Spleen (tissue), 11 donors: ENCODE results near the gene KLHL25. TPM values are rescaled to one million over a fixed set of nuclear protein-coding genes. Genes with fewer than 3 reads are reported as not detected.
A peak's percentile ranks its signal among the peaks of the same experiment; 100 is the strongest.

Experiments used
- DNase-seq: peaks from one replicate; pipeline ENCODE4 v3.0.0-alpha.2; 2020
- H3K27ac ChIP-seq, 8 donors: fragments of 200-600 bp; sonication (generic) in 7 of 8; 1 replicate in 4 of 8; 2 replicates in 4 of 8; pipeline versions ENCODE4 v1.5.0 to v1.8.0; 2016 to 2021; ENCODE audit warnings: inconsistent platforms in 4 of 8, mild to moderate bottlenecking in 4 of 8, moderate library complexity in 1 of 8
- H3K27me3 ChIP-seq, 7 donors: fragments of 200-600 bp; sonication (generic) in 6 of 7; replicated peaks in 1 of 7; 1 replicate in 4 of 7; 2 replicates in 3 of 7; pipeline versions ENCODE4 v1.5.0 to v1.8.0; 2016 to 2021; ENCODE audit warnings: inconsistent platforms in 3 of 7, mild to moderate bottlenecking in 1 of 7
- H3K36me3 ChIP-seq, 6 donors: fragments of 200-600 bp; sonication (generic) in 5 of 6; 1 replicate in 4 of 6; 2 replicates in 2 of 6; pipeline versions ENCODE4 v1.5.0 to v1.8.0; 2016 to 2021; ENCODE audit warnings: inconsistent platforms in 2 of 6
- H3K4me1 ChIP-seq, 6 donors: fragments of 200-600 bp; sonication (generic) in 5 of 6; 1 replicate in 3 of 6; 2 replicates in 3 of 6; pipeline versions ENCODE4 v1.5.0 to v1.8.0; 2016 to 2021; ENCODE audit warnings: inconsistent platforms in 3 of 6
- H3K4me3 ChIP-seq, 8 donors: fragments of 200-600 bp; sonication (generic) in 7 of 8; 1 replicate in 4 of 8; 2 replicates in 4 of 8; pipeline versions ENCODE4 v1.5.0 to v1.8.0; 2016 to 2021; ENCODE audit warnings: inconsistent platforms in 4 of 8, mild to moderate bottlenecking in 4 of 8, moderate library complexity in 2 of 8
- H3K9me3 ChIP-seq, 8 donors: fragments of 200-600 bp; sonication (generic) in 7 of 8; 1 replicate in 4 of 8; 2 replicates in 4 of 8; pipeline versions ENCODE4 v1.5.0 to v1.8.0; 2016 to 2021; ENCODE audit warnings: inconsistent platforms in 4 of 8
- CTCF ChIP-seq, 11 experiments: fragments of 200-600 bp in 7 of 11; fragments of 450-650 bp in 4 of 11; sonication (generic) in 4 of 11; IDR thresholded peaks in 8 of 11; conservative IDR thresholded peaks in 3 of 11; 1 replicate in 7 of 11; 2 replicates in 4 of 11; pipeline versions ENCODE4 v1.4.0 to v1.8.0; 2016 to 2021; ENCODE audit warnings: antibody characterized with exemption in 11 of 11, inconsistent platforms in 4 of 11, mild to moderate bottlenecking in 1 of 11
- POLR2A ChIP-seq, 3 donors: fragments of 450-650 bp; IDR thresholded peaks; one replicate each; pipeline ENCODE4 v1.5.1; 2017; ENCODE audit warnings: antibody characterized with exemption in 3 of 3, mild to moderate bottlenecking in 1 of 3
- POLR2AphosphoS5 ChIP-seq, 3 donors: sonication (generic); formaldehyde crosslinking; IDR thresholded peaks; one replicate each; pipeline ENCODE4 v1.5.1; 2017; ENCODE audit warnings: antibody characterized with exemption in 3 of 3
- WGBS, 5 donors: extraction: QIAGEN DNeasy Blood & Tissue Kit in 3 of 5; methylation state at CpG; one replicate each; pipeline versions ENCODE4 v1.1.5 to v1.1.7; 2013 to 2018; 5-methylcytosine and 5-hydroxymethylcytosine counted together
- intact Hi-C: fragments of 100-400 bp; cut with DNase I; formaldehyde crosslinking; loops from one replicate; pipeline ENCODE4 v1.15.0; 2023; ENCODE audit warnings: low total_unique reads
- polyA plus RNA-seq, 3 donors: library from polyadenylated mRNA; stranded (reverse); fragments of 200-250 nt; gene quantifications; one replicate each; pipeline ENCODE4 v1.2.1, GENCODE V29; 2013
- total RNA-seq, 7 donors: library from RNA; depleted of rRNA in 3 of 7; stranded (reverse); fragments of >200 nt in 3 of 7; fragmentation: NEBNext Ultra II Directional in 4 of 7; extraction: Animal tissue kit (Norgen Biotek cat#: 25700) in 4 of 7; gene quantifications; one replicate each; pipeline versions ENCODE4 v1.1.0 to v1.2.1, GENCODE V29; 2016 to 2021
- donor health status: healthy with polysubstance abuse.
- donor health status: DM: no; HTN: no; CAD: no; lungs with moderate emphysema.
- donor health status: DM: no; HTN: no; CAD: no.
- donor health status: Bipolar disorder and iron deficiency.
- donor health status: healthy.
- donor health status: DM: no; HTN: no; CAD: no.
- donor health status: DM: yes; HTN: yes; CAD: no.

KLHL25 gene
- total and polyA plus RNA-seq, 10 donors: 1.00 to 4.6 (median 3.1) TPM

- WGBS, 5 donors: 79 to 92% (median 88%) methylated on average over 4 to 13 of the region's 13 CpGs
- no peak for TF ChIP-seq POLR2A (IDR thresholded peaks at IDR 0.05)
- TF ChIP-seq CTCF (IDR thresholded peaks at IDR 0.05 in 8 of 11, conservative IDR thresholded peaks at IDR 0.05 in 3 of 11): no peak
- no peak for TF ChIP-seq POLR2AphosphoS5 (IDR thresholded peaks at IDR 0.05)
- intact Hi-C loops: no loop called here
- H3K27ac ChIP-seq: no peak overlapping the region
- DNase-seq: peak; percentile 71
- H3K9me3 ChIP-seq: no peaks in the 10 kb centered on the region
- no peaks in the 10 kb centered on the region for H3K27me3 ChIP-seq
- H3K36me3 ChIP-seq: peaks cover 0 to 43% (median 2%) of the 10 kb centered on the region in 6 donors
- H3K4me1 ChIP-seq: no peaks in the 10 kb centered on the region
- no peak overlapping the region for H3K4me3 ChIP-seq
Measured at GRCh38 chr15:85759376-85759775, 35.3 kb downstream of the KLHL25 start.

DNA sequence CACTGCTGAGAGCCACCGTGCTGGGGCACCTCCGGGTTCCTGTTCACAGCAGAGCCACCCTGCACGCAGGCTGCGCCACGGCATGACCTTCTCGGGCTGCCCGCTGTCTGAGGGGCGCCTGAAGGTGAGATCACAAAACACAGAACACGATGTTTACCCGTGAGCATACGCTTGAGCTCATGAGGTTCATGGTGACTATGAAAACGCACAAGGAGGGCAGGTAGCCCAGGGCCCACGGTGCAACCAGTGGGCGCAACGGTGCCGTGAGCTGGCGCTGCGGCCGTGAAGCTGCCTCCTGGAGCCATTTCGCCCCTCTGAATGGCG is 36.1 kb downstream of the KLHL25 start:
- Histone ChIP-seq H3K9me3 (no peaks in the 10 kb centered on the region), H3K4me3 (no peak overlapping the region), H3K27me3 (no peaks in the 10 kb centered on the region), H3K36me3 (peaks cover 0 to 42% (median 2%) of the 10 kb centered on the region in 6 donors), H3K27ac (no peak overlapping the region), H3K4me1 (no peaks in the 10 kb centered on the region)
- 95 to 97% (median 97%) methylated on average over 21 of the region's 21 CpGs for WGBS, 5 donors
- no peak for TF ChIP-seq POLR2AphosphoS5 (IDR thresholded peaks at IDR 0.05)
- TF ChIP-seq POLR2A (IDR thresholded peaks at IDR 0.05): no peak
- TF ChIP-seq CTCF (IDR thresholded peaks at IDR 0.05 in 8 of 11, conservative IDR thresholded peaks at IDR 0.05 in 3 of 11): no peak
- DNase-seq: peak; percentile 39
- intact Hi-C loops: no loop called here

- Histone ChIP-seq H3K27ac (no peak overlapping the region), H3K36me3 (peaks cover 0 to 37% (median 2%) of the 10 kb centered on the region in 6 donors), H3K27me3 (no peaks in the 10 kb centered on the region), H3K9me3 (no peaks in the 10 kb centered on the region), H3K4me3 (no peak overlapping the region), H3K4me1 (no peaks in the 10 kb centered on the region)
- peak; percentile 40 for DNase-seq
- TF ChIP-seq POLR2A (IDR thresholded peaks at IDR 0.05) (no peak), CTCF (IDR thresholded peaks at IDR 0.05 in 8 of 11, conservative IDR thresholded peaks at IDR 0.05 in 3 of 11) (no peak), POLR2AphosphoS5 (IDR thresholded peaks at IDR 0.05) (no peak)
- intact Hi-C loops: no loop called here
- 88 to 95% (median 92%) methylated on average over 16 to 17 of the region's 17 CpGs for WGBS, 5 donors
Measured at GRCh38 chr15:85757939-85758654, 36.6 kb downstream of the KLHL25 start.

DNA sequence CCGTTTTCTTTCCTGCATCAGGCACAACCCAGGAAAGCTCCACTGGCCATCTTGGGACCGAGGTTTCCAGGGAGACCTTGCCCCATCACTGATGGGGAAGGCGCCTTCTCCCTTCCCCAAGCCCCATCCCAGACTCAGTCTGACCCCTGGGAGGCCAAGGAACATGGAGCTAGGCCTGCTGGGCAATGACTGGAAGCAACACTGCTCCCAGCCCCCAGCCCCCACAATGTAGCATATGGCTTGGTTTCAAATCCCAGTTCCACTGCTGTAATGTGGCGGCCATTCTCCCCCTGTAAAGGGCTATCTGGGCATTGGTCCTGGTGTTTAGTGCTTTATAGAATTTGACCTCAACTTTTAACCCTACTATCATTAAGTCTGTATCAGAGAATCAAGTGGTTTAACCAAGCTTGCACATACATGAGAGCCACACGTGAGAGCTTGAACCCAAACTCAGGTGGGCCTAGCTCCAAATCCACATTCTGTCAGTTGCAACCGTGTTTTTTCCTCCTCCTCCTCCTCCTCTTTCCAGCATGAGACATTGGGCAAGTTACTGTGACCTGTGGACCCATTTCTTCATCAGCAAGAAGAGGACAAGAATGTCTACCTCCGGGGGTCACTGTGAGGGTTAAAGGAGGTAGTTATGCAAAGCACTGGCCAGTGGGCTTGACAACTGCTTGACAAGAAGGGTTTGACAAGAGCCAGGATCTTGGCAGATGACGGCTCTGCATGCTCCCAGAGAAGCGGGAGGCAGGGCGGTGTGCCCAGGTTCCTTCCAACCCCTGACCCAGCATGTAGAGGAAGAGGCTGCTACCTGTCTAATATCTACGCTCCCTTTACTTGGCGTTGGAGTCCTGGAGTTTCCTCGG is 37.4 kb downstream of the KLHL25 start:
- Histone ChIP-seq H3K4me1 (peaks cover 0 to 5% (median 0%) of the 10 kb centered on the region in 6 donors), H3K27ac (no peak overlapping the region), H3K36me3 (peaks cover 0 to 29% (median 2%) of the 10 kb centered on the region in 6 donors), H3K4me3 (no peak overlapping the region), H3K9me3 (no peaks in the 10 kb centered on the region), H3K27me3 (no peaks in the 10 kb centered on the region)
- intact Hi-C loops: no loop called here
- 88 to 97% (median 91%) methylated on average over 11 to 13 of the region's 13 CpGs for WGBS, 5 donors
- TF ChIP-seq POLR2A (IDR thresholded peaks at IDR 0.05) (no peak), POLR2AphosphoS5 (IDR thresholded peaks at IDR 0.05) (no peak), CTCF (IDR thresholded peaks at IDR 0.05 in 8 of 11, conservative IDR thresholded peaks at IDR 0.05 in 3 of 11) (no peak)
- DNase-seq: peak; percentile 34
